H1 (cell line): ENCODE measurements around the gene TBPL2. TPM values are rescaled to one million over a fixed set of nuclear protein-coding genes. Genes with fewer than 3 reads are reported as not detected.

Source experiments
- CHD7 ChIP-seq: fragments of 300-600 bp; sonication (generic); IDR thresholded peaks from 2 replicates; pipeline ENCODE4 v1.7.1; 2012; ENCODE audit warnings: low read length, moderate library complexity, mild to moderate bottlenecking, inconsistent platforms; ENCODE audit not compliant: insufficient replicate concordance
- HDAC6 ChIP-seq: IDR thresholded peaks from one replicate; pipeline ENCODE4 v1.7.1; 2012; ENCODE audit warnings: low read depth, mild to moderate bottlenecking, inconsistent platforms, low read length, moderate library complexity
- JUND ChIP-seq: IDR thresholded peaks from 2 replicates; pipeline ENCODE4 v1.6.1; 2011; ENCODE audit warnings: mild to moderate bottlenecking, improper control_type of control experiment, low read length
- MAX ChIP-seq: IDR thresholded peaks from 2 replicates; pipeline ENCODE4 v1.6.1; 2012; ENCODE audit warnings: inconsistent platforms
- NRF1 ChIP-seq: IDR thresholded peaks from 2 replicates; pipeline ENCODE4 v1.6.1; 2011; ENCODE audit warnings: mild to moderate bottlenecking, low read depth, low read length, improper control_type of control experiment
- PHF8 ChIP-seq: fragments of 200-600 bp; sonication (generic); conservative IDR thresholded peaks from 2 replicates; pipeline ENCODE4 v1.7.1; 2012; ENCODE audit warnings: low read depth, mild to moderate bottlenecking, inconsistent platforms, low read length, moderate library complexity
- RNF2 ChIP-seq: fragments of 200-900, 300-1000 bp; sonication (generic); IDR thresholded peaks from 2 replicates; pipeline ENCODE4 v1.7.1; 2016; ENCODE audit warnings: borderline replicate concordance, low read depth, mild to moderate bottlenecking, antibody characterized with exemption, low read length; ENCODE audit not compliant: poor library complexity, severe bottlenecking; ENCODE audit errors: missing control alignments
- SIN3A ChIP-seq, 2 experiments: IDR thresholded peaks in 1 of 2; conservative IDR thresholded peaks in 1 of 2; 2 replicates each; pipeline ENCODE4 v1.6.1; 2011 to 2012; ENCODE audit warnings: low read length in 2 of 2, improper control_type of control experiment in 1 of 2, low read depth in 1 of 2, mild to moderate bottlenecking in 1 of 2
- TEAD4 ChIP-seq: IDR thresholded peaks from 2 replicates; pipeline ENCODE4 v1.6.1; 2012; ENCODE audit warnings: low read depth, low read length, inconsistent platforms, mixed read lengths
- polyA plus RNA-seq, 7 experiments: library from polyadenylated mRNA; depleted of rRNA in 3 of 7; stranded (reverse) in 5 of 7; unstranded in 2 of 7; fragments of >200 nt in 5 of 7; fragments of 200-250 nt in 2 of 7; gene quantifications; 1 replicate in 5 of 7; 2 replicates in 1 of 7; 4 replicates in 1 of 7; pipeline versions ENCODE4 v1.2.1 to v1.2.3, GENCODE V29; 2011 to 2013; ENCODE audit warnings: missing spikeins in 2 of 7, mixed read lengths in 2 of 7
- total RNA-seq: library from RNA; stranded (reverse); fragmentation: NEBNext Ultra II Directional; extraction: Animal tissue kit (Norgen Biotek cat#: 25700); gene quantifications from 2 replicates; pipeline ENCODE4 v1.2.1, GENCODE V29; 2021

The TBPL2 gene
- total and polyA plus RNA-seq, 2 of the 8 experiments (the other 6 are each of a cell fraction or from before 2014, with no cell fraction given) = 0.03 TPM; not detected in 1

- no peak for TF ChIP-seq NRF1
- TF ChIP-seq PHF8 = no peak
- no peak for TF ChIP-seq CHD7
- TF ChIP-seq HDAC6 = no peak
- no peak for TF ChIP-seq RNF2
- TF ChIP-seq MAX = no peak
- TF ChIP-seq SIN3A (conservative IDR thresholded peaks at IDR 0.05 in 1 of 2, IDR thresholded peaks at IDR 0.05 in 1 of 2; ENCODE audit: low read depth in 1 of 2, low read length in 2 of 2) = no peak
- TF ChIP-seq JUND = no peak
- TF ChIP-seq TEAD4 = no peak
Measured at GRCh38 chr14:55458800-55459515, 18.5 kb upstream of the TBPL2 start (continued).
